SH-SY5Y (cell line): ENCODE measurements around the gene AANAT.

Experiments
- GATA2 ChIP-seq: IDR thresholded peaks from 2 replicates; pipeline ENCODE4 v1.6.1; 2011; ENCODE audit warnings: mild to moderate bottlenecking, low read depth, low read length
- GATA3 ChIP-seq: IDR thresholded peaks from 2 replicates; pipeline ENCODE4 v1.6.1; 2011; ENCODE audit warnings: low read depth, mild to moderate bottlenecking, low read length, moderate library complexity

GRCh38 chr17:76478730-76479514, 11.5 kb downstream of the AANAT start:
- no peak for TF ChIP-seq GATA2
- TF ChIP-seq GATA3 = no peak
